GM19239 (cell line): Measurements from ENCODE around the gene CFAP20DC.
"Not testable (repeated sequence)": the region's sequence is repeated elsewhere in the genome, so short reads cannot be mapped to it uniquely, and the experiment has no call there.

Experiments used
- DNase-seq: peaks from one replicate; pipeline ENCODE4 v3.0.0; 2011; ENCODE audit warnings: low spot score; ENCODE audit not compliant: insufficient read length
- FAIRE-seq: peaks from 2 replicates; lab custom pipeline; 2011; peaks lifted over from hg19 to GRCh38; lab: Jason Lieb, UNC

The CFAP20DC gene

GRCh38 chr3:58829321-58830000, 220.4 kb downstream of the CFAP20DC start:
- FAIRE-seq (no peak), DNase-seq (no peak)

DNA sequence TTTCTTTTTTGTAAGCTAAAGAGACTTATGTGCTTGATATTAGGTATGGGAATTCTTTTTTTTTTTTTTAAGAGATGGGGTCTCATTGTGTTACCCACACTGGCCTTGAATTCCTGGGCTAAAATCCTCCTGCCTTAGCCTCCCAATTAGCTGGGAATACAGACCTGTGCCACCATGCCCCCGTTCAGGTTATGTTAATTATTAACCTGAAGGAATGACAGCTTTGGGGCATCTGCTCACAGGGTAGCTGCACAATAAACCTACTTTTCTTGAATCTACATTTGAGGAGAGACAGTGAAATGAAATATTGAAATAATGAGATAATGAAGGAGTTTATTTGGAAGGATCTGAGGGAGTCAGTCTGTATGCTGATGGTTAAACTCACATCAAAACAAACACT, 225.0 kb downstream of the CFAP20DC start:
- no peak for FAIRE-seq
- no peak for DNase-seq

DNA sequence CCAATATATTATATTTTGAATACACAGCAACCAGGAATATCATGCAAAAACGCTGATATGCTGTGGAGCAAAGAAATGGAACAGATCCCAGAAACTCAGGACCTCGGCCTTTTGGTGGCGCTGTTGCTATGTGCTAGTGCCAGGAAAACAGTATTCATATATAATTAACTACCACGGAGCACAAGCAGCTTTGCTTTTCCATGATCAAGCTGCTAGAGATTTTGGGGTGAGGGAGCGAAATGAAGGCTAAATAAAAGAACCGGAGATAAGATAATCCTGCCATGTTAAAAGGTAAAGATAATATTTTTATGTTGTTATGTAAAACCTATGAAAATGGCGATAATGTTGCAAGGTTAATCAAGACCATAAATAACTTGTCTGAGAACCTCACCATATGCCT, 225.5 kb downstream of the CFAP20DC start:
- DNase-seq (no peak), FAIRE-seq (no peak)

GRCh38 chr3:58806551-58807244, 243.1 kb downstream of the CFAP20DC start:
- not testable (repeated sequence) for FAIRE-seq, DNase-seq

- FAIRE-seq (no peak), DNase-seq (no peak)
Observed at GRCh38 chr3:58804914-58805313, 244.9 kb downstream of the CFAP20DC start.

DNA sequence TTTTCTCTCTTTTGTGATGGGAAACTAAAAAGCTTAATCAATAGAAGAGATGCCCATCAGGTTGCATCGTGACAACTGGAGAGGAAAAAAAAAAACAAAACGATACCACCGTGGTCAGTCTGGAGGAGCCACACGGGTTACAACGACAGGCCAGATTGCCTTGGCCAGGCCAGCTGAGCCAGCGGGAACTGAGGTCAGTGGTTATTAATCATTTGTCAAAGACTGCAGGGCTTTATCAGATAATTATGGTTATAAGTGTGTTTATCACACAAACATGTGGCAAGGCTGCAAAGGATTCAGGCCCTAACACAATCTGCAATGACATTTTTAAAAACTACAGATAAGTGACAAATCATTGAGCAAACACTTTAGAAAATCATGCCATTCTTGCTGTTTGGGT, 248.3 kb downstream of the CFAP20DC start:
- DNase-seq: no peak
- FAIRE-seq: no peak

DNA sequence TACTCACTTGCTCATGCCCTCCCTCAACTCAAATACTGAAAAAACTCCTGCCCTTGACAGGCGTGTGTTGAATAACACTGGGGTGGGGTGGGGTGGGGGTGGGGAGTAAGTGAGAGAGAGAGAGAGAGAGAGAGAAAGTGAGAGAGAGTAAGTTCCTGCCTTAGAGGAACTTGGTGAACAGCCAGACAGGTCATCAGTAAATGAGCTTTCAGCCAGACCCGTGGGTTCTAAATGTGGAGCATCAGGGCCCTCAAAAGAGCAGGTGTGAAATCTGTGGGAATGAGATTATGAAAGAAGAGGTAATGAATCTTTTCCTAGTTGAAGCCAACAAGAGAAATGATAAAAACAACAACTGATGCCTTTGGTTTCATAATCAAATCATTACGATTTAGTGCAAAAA, 248.9 kb downstream of the CFAP20DC start:
- DNase-seq (no peak), FAIRE-seq (no peak)

- FAIRE-seq (no peak), DNase-seq (no peak)
Observed at GRCh38 chr3:58800032-58800431, 249.8 kb downstream of the CFAP20DC start.

- FAIRE-seq: no peak
- DNase-seq: no peak
Observed at GRCh38 chr3:58799271-58799670, 250.6 kb downstream of the CFAP20DC start.

- no peak for DNase-seq
- FAIRE-seq: no peak
Observed at GRCh38 chr3:58798312-58798711, 251.5 kb downstream of the CFAP20DC start.

DNA sequence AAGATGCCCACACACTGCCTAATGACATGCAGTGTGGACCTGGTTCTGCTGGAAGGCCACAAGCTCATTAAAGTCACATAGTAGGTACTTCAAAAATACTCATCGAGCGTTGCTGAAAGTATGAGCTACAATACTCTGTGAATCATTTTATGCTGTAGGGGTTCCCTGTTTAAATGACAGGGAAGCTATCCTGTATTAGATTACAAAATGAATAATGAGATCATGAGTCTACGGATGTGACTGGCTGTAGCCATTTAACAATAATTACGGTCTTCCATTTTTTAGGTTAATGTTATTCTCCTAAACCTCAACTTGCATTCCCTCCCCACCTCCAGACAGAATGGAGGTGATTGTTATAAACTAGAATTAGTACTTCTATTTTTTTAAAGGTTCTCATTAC, 255.1 kb downstream of the CFAP20DC start:
- no peak for DNase-seq
- FAIRE-seq: no peak

DNA sequence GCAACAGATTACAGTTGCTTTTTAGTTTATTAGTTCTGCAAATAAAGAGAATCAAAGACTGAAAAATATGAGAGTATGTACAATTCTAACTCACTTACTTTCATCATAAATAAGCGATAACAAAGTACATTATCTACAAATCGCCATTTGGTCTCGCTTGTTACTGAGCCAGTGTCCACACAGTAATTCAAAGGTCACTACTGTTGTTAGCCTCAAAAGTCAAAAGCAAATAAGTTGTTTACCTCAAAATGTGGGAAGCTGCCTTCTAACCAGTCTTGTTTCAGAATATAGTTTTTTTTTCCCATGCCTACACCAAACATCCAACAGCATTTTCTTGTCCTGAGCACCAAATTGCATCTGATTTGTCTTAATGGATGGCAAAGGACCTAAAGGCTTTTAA, 255.9 kb downstream of the CFAP20DC start:
- DNase-seq (no peak), FAIRE-seq (no peak)

- no peak for DNase-seq
- FAIRE-seq: no peak
Observed at GRCh38 chr3:58792921-58793451, 256.8 kb downstream of the CFAP20DC start.

DNA sequence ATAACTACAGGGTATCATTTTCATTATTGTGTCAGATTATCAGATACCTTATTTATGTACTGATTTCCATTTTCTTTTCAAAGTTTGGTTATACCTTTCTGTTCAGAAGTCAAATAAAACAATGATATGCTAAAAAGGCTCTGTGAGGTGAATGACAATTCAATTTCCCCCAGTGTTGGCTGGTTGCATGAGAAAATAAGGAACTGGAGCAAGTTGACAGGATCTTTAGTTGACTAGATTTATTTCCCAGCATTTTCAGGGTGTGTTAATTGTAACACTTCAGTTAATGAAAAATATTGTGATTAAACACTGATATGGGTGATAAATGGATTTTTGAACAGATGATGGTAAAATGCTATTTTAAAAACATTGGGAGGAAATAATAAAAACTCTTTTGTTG, 260.4 kb downstream of the CFAP20DC start:
- FAIRE-seq (no peak), DNase-seq (no peak)

GRCh38 chr3:58784888-58785287, 264.9 kb downstream of the CFAP20DC start:
- DNase-seq (no peak), FAIRE-seq (no peak)

GRCh38 chr3:58784425-58784824, 265.4 kb downstream of the CFAP20DC start:
- FAIRE-seq (no peak), DNase-seq (no peak)

DNA sequence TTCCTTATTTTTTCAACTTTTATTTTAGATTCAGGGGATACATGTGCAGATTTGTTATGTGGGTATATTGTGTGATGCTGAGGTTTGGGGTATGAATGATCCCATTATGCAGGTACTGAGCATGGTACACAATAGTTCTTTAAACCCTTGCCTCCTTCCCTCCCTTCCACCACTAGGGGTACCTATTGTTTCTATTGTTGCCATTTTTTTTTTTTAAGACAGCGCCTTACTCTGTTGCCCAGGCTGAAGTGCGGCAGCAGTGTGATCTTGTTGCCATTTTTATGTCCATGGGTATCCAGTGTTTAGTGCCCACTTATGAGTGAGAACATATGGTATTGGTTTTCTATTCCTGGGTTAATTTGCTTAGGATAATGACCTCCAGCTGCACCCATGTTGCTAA, 266.0 kb downstream of the CFAP20DC start:
- DNase-seq (no peak), FAIRE-seq (no peak)

DNA sequence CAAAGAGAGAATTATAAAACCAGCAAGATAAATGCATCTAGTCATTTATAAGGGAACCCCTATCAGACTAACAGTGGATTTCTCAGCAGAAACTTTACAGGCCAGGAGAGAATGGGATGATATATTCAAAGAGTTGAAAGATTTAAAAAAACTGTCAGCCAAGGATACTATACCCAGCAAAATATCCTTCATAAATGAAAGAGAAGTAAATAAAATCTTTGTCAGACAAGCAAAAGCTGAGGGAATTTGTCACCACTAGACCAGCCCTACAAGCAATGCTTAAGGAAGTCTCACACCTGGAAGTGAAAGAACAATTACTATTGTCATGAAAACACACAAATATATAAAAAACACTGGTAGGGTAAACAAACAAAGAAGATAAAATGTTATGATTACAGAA, 269.9 kb downstream of the CFAP20DC start:
- no peak for DNase-seq
- no peak for FAIRE-seq

- no peak for FAIRE-seq
- no peak for DNase-seq
Observed at GRCh38 chr3:58776231-58776630, 273.6 kb downstream of the CFAP20DC start.

DNA sequence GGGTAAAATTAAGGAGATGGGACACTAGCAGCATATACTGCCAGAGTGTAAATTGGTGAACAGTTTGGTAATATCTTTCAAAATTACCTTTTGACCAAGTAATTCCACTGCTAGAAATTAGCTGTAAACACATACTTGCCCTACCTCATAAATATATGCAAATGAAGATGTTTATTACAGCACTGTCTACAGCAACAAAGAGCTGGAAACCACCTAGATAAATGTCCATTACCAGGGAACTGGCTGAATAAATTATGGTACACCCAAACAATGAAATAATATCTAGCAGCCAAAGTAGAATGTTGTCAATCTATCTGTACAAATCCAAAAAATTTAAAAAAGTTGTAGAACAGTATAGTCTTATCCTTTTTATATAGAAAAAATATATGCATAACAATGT, 277.4 kb downstream of the CFAP20DC start:
- DNase-seq: no peak
- FAIRE-seq: no peak

DNA sequence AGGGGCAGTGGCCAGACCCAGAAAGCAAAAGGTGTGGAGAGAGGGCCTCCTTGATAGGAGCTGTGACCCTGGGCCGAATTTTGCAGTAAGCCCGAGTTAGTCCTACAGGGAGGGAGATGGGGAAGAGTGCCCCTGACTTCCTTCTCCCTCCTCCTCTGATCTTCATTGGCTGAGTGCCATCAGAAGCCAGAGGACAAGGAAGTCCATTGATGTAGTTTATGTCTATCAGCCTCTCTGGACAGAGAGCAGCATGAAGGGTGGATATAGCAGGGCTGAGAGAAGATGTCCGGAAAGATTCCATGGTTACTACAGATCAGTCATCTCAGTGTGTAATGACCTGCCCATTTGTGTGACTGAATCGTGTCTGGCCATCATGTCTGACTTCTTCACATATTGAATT, 280.8 kb downstream of the CFAP20DC start:
- FAIRE-seq (no peak), DNase-seq (no peak)
